ENCODE data around the gene STARD5.

Gene STARD5, protein sequence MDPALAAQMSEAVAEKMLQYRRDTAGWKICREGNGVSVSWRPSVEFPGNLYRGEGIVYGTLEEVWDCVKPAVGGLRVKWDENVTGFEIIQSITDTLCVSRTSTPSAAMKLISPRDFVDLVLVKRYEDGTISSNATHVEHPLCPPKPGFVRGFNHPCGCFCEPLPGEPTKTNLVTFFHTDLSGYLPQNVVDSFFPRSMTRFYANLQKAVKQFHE

GRCh38 chr15:81323944-81324881 is at the start of gene STARD5:
STARD5 (minus strand) TSS chr15:81324141; CDS start chr15:81324099, 42 bp downstream.
- TF ChIP-seq EGR1 (IDR thresholded peaks at IDR 0.05) (no peak), RAD21 (IDR thresholded peaks at IDR 0.05; ENCODE audit: low read depth) (no peak), YY1 (IDR thresholded peaks at IDR 0.05; ENCODE audit: low read depth) (no peak), ZBTB7A (IDR thresholded peaks at IDR 0.05; ENCODE audit: low read depth) (peak; percentile 82; the same call in 1 of the 2 replicates), TEAD4 (IDR thresholded peaks at IDR 0.05) (no peak), TAF1 (IDR thresholded peaks at IDR 0.05; ENCODE audit: low read depth) (peak; percentile 76), CREB1 (IDR thresholded peaks at IDR 0.05; ENCODE audit: low read depth) (no peak), NFIC (IDR thresholded peaks at IDR 0.05) (no peak), CEBPB (IDR thresholded peaks at IDR 0.05) (no peak), FOXM1 (IDR thresholded peaks at IDR 0.05; ENCODE audit: borderline replicate concordance, low read depth) (no peak)
- TF ChIP-seq, protein P1, sequence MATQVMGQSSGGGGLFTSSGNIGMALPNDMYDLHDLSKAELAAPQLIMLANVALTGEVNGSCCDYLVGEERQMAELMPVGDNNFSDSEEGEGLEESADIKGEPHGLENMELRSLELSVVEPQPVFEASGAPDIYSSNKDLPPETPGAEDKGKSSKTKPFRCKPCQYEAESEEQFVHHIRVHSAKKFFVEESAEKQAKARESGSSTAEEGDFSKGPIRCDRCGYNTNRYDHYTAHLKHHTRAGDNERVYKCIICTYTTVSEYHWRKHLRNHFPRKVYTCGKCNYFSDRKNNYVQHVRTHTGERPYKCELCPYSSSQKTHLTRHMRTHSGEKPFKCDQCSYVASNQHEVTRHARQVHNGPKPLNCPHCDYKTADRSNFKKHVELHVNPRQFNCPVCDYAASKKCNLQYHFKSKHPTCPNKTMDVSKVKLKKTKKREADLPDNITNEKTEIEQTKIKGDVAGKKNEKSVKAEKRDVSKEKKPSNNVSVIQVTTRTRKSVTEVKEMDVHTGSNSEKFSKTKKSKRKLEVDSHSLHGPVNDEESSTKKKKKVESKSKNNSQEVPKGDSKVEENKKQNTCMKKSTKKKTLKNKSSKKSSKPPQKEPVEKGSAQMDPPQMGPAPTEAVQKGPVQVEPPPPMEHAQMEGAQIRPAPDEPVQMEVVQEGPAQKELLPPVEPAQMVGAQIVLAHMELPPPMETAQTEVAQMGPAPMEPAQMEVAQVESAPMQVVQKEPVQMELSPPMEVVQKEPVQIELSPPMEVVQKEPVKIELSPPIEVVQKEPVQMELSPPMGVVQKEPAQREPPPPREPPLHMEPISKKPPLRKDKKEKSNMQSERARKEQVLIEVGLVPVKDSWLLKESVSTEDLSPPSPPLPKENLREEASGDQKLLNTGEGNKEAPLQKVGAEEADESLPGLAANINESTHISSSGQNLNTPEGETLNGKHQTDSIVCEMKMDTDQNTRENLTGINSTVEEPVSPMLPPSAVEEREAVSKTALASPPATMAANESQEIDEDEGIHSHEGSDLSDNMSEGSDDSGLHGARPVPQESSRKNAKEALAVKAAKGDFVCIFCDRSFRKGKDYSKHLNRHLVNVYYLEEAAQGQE (IDR thresholded peaks at IDR 0.05; ENCODE audit: low read depth), result no peak
- TF ChIP-seq, protein P2, sequence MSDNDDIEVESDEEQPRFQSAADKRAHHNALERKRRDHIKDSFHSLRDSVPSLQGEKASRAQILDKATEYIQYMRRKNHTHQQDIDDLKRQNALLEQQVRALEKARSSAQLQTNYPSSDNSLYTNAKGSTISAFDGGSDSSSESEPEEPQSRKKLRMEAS (IDR thresholded peaks at IDR 0.05), result peak; percentile 62

DNA sequence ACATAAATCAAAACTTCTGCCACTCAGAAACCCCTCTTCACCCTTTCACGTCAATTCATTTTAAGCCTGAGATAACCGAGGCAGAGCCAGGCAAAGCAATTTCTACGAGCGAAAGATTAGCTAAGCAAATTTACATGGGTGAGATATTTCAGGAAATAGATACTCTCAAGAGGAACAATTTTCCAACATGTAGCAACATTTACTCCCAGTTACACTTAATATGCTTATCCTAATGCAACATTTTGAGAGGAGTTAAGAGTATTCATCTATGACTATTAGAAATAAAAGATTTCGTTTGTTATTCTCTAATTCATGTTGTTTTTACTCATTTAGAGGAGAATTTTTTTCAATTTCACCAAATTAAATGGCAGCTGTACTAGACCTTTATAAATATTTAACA is 49.2 kb upstream of the STARD5 start:
- no peak for TF ChIP-seq CEBPB (IDR thresholded peaks at IDR 0.05)
- no peak for TF ChIP-seq USF1 (IDR thresholded peaks at IDR 0.05)
- TF ChIP-seq ZBTB7A (IDR thresholded peaks at IDR 0.05; ENCODE audit: low read depth), result no peak
- TF ChIP-seq EGR1 (IDR thresholded peaks at IDR 0.05), result no peak
- TF ChIP-seq TCF12 (IDR thresholded peaks at IDR 0.05; ENCODE audit: low read depth), result no peak
- no peak for TF ChIP-seq TAF1 (IDR thresholded peaks at IDR 0.05; ENCODE audit: low read depth)
- TF ChIP-seq, protein P2 (IDR thresholded peaks at IDR 0.05), result no peak
- TF ChIP-seq, protein P1 (IDR thresholded peaks at IDR 0.05; ENCODE audit: low read depth), result no peak
- no peak for TF ChIP-seq YY1 (IDR thresholded peaks at IDR 0.05; ENCODE audit: low read depth)
- no peak for TF ChIP-seq RAD21 (IDR thresholded peaks at IDR 0.05; ENCODE audit: low read depth)

DNA sequence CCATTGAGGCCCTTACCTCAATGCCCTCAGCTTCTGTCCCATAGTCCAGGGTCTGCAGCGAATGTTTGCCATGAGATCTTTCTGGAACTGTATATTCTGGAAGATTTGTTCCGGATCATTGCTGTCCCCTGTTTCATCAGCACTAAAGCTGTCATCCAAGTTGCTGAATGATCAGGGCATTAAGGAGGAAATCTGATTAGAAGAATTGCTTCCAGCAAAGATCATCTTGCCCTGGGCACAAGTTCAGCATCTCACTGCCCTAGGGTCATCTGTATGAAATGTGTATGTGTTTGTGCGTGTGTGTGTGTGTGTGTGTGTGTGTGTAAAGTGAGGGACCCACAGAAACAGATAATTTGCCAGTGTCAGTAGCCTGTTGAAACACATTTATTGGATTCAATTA is 48.6 kb upstream of the STARD5 start:
- no peak for TF ChIP-seq CREB1 (IDR thresholded peaks at IDR 0.05; ENCODE audit: low read depth)
- TF ChIP-seq TAF1 (IDR thresholded peaks at IDR 0.05; ENCODE audit: low read depth), result no peak
- TF ChIP-seq EP300 (IDR thresholded peaks at IDR 0.05; ENCODE audit: borderline replicate concordance), result no peak
- TF ChIP-seq ZBTB7A (IDR thresholded peaks at IDR 0.05; ENCODE audit: low read depth), result no peak
- no peak for TF ChIP-seq RAD21 (IDR thresholded peaks at IDR 0.05; ENCODE audit: low read depth)
- TF ChIP-seq EGR1 (IDR thresholded peaks at IDR 0.05), result no peak

- TF ChIP-seq USF1 (IDR thresholded peaks at IDR 0.05) (no peak), RAD21 (IDR thresholded peaks at IDR 0.05; ENCODE audit: low read depth) (no peak), TCF12 (IDR thresholded peaks at IDR 0.05; ENCODE audit: low read depth) (no peak), ZBTB7A (IDR thresholded peaks at IDR 0.05; ENCODE audit: low read depth) (no peak), EP300 (IDR thresholded peaks at IDR 0.05; ENCODE audit: borderline replicate concordance) (no peak), TEAD4 (IDR thresholded peaks at IDR 0.05) (no peak), NFIC (IDR thresholded peaks at IDR 0.05) (no peak), CEBPB (IDR thresholded peaks at IDR 0.05) (no peak), EGR1 (IDR thresholded peaks at IDR 0.05) (no peak)
- TF ChIP-seq, protein P1 (IDR thresholded peaks at IDR 0.05; ENCODE audit: low read depth), result no peak
These were observed 40.0 kb upstream of the STARD5 start for GRCh38 chr15:81363718-81364500.
